ENCODE results near the gene DNAJB7.
"Not testable (repeated sequence)": the region's sequence is repeated elsewhere in the genome, so short reads cannot be mapped to it uniquely, and the experiment has no call there.

GRCh38 chr22:40868379-40868778 is 6.5 kb upstream of the DNAJB7 start:
- TF ChIP-seq CTCF (conservative IDR thresholded peaks at IDR 0.05; ENCODE audit: low read depth in 2 of 2); EZH2phosphoT487 (IDR thresholded peaks at IDR 0.05; ENCODE audit: unreplicated experiment); EZH2 (IDR thresholded peaks at IDR 0.05; ENCODE audit: low read depth, unreplicated experiment); REST (IDR thresholded peaks at IDR 0.05; ENCODE audit: unreplicated experiment); ZNF114 (CRISPR knock-in tag; IDR thresholded peaks at IDR 0.05); POLR2AphosphoS5 (IDR thresholded peaks at IDR 0.05; ENCODE audit: low read depth); JUNB (IDR thresholded peaks at IDR 0.05; ENCODE audit: unreplicated experiment); CREB1 (CRISPR knock-in tag; IDR thresholded peaks at IDR 0.05; ENCODE audit: low read depth); STAT1 (IDR thresholded peaks at IDR 0.05; ENCODE audit: unreplicated experiment); ZNF331 (CRISPR knock-in tag; IDR thresholded peaks at IDR 0.05; ENCODE audit: low read depth): not testable (repeated sequence)
